OCI-LY1 (cell line): ENCODE data around the gene SLC38A3.

Experiments
- H2AFZ ChIP-seq: fragments of 200-600 bp; sonication (generic), shearing (Covaris generic); 2 replicates; pipeline ENCODE4 v1.6.0; 2014; ENCODE audit warnings: antibody characterized with exemption, mild to moderate bottlenecking, low read length
- H3F3A ChIP-seq: fragments of 200-600 bp; sonication (generic), shearing (Covaris generic); 2 replicates; pipeline ENCODE4 v1.6.0; 2014; ENCODE audit warnings: mild to moderate bottlenecking, antibody characterized with exemption, low read length, moderate library complexity; ENCODE audit not compliant: insufficient read depth
- H3K27ac ChIP-seq: fragments of 200-600 bp; sonication (generic); 2 replicates; pipeline ENCODE4 v1.5.1; 2014; ENCODE audit warnings: low read length, mixed run types, mild to moderate bottlenecking, low read depth; ENCODE audit not compliant: poor library complexity, severe bottlenecking
- H3K27me3 ChIP-seq: fragments of 200-600 bp; sonication (generic); 2 replicates; pipeline ENCODE4 v1.6.0; 2014; ENCODE audit warnings: antibody characterized with exemption, mild to moderate bottlenecking, low read length, moderate library complexity; ENCODE audit not compliant: insufficient read depth
- H3K36me3 ChIP-seq: fragments of 200-600 bp; sonication (generic); 2 replicates; pipeline ENCODE4 v1.6.1; 2014; ENCODE audit warnings: mild to moderate bottlenecking, antibody characterized with exemption, low read length, moderate library complexity, mixed read lengths; ENCODE audit not compliant: insufficient read depth
- H3K4me1 ChIP-seq: fragments of 200-600 bp; sonication (generic); 2 replicates; pipeline ENCODE4 v1.5.1; 2014; ENCODE audit warnings: mild to moderate bottlenecking, low read length, moderate library complexity; ENCODE audit not compliant: insufficient read depth, severe bottlenecking
- H3K4me2 ChIP-seq: fragments of 200-600 bp; sonication (generic), shearing (Covaris generic); 2 replicates; pipeline ENCODE4 v1.6.1; 2014; ENCODE audit warnings: low read length
- H3K4me3 ChIP-seq: fragments of 200-600 bp; sonication (generic); 2 replicates; pipeline ENCODE4 v1.5.1; 2014; ENCODE audit warnings: low read length, low read depth, mild to moderate bottlenecking, mixed read lengths; ENCODE audit not compliant: poor library complexity, severe bottlenecking
- H3K79me2 ChIP-seq: fragments of 200-600 bp; shearing (Covaris generic); 2 replicates; pipeline ENCODE4 v1.6.1; 2016; ENCODE audit warnings: mixed run types, low read length, mixed read lengths; ENCODE audit not compliant: insufficient read depth
- H3K9ac ChIP-seq: fragments of 200-600 bp; sonication (generic), shearing (Covaris generic); 2 replicates; pipeline ENCODE4 v1.6.1; 2014; ENCODE audit warnings: mild to moderate bottlenecking, low read length, mixed read lengths
- H3K9me2 ChIP-seq: fragments of 200-600 bp; sonication (generic), shearing (Covaris generic); 2 replicates; pipeline ENCODE4 v1.6.1; 2014; ENCODE audit warnings: low read depth, mild to moderate bottlenecking, low read length, mixed read lengths
- H3K9me3 ChIP-seq: fragments of 200-600 bp; shearing (Covaris generic); 2 replicates; pipeline ENCODE4 v1.6.1; 2014; ENCODE audit warnings: low read length, mixed read lengths
- H4K20me1 ChIP-seq: fragments of 200-600 bp; sonication (generic), shearing (Covaris generic); 2 replicates; pipeline ENCODE4 v1.6.0; 2016; ENCODE audit warnings: mild to moderate bottlenecking, low read length; ENCODE audit not compliant: insufficient read depth
- CTCF ChIP-seq: fragments of 200-600 bp; sonication (generic), shearing (Covaris generic); IDR thresholded peaks from 2 replicates; pipeline ENCODE4 v1.5.1; 2017; ENCODE audit warnings: mild to moderate bottlenecking, antibody characterized with exemption, low read length, moderate library complexity, mixed read lengths
- EZH2 ChIP-seq: fragments of 200-600 bp; sonication (generic), shearing (Covaris generic); IDR thresholded peaks from 2 replicates; pipeline ENCODE4 v1.8.0; 2017; ENCODE audit warnings: borderline replicate concordance, mixed run types, mild to moderate bottlenecking, antibody characterized with exemption, low read length, moderate library complexity, mixed read lengths

SLC38A3 gene

GRCh38 chr3:50163572-50164455 lies 41.3 kb upstream of the SLC38A3 start:
- TF ChIP-seq EZH2 = no peak
- H3K36me3 ChIP-seq = no peaks in the 10 kb centered on the region
- H3K4me2 ChIP-seq = no peak overlapping the region
- H3K9me3 ChIP-seq = no peaks in the 10 kb centered on the region
- no peak overlapping the region for H3K27ac ChIP-seq
- no peaks in the 10 kb centered on the region for H3K9me2 ChIP-seq
- H4K20me1 ChIP-seq = no peaks in the 10 kb centered on the region
- no peaks in the 10 kb centered on the region for H3F3A ChIP-seq
- no peak overlapping the region for H2AFZ ChIP-seq
- 0 out of 2 replicates have a peak, but pooled peaks cover 5% of the 10 kb centered on the region for H3K27me3 ChIP-seq
- H3K9ac ChIP-seq = no peak overlapping the region
- H3K79me2 ChIP-seq = no peaks in the 10 kb centered on the region
- no peak overlapping the region for H3K4me3 ChIP-seq
- H3K4me1 ChIP-seq = no peaks in the 10 kb centered on the region

GRCh38 chr3:50164481-50164880 lies 40.6 kb upstream of the SLC38A3 start:
- H4K20me1 ChIP-seq = no peaks in the 10 kb centered on the region
- no peak overlapping the region for H3K4me3 ChIP-seq
- H3K79me2 ChIP-seq = no peaks in the 10 kb centered on the region
- H3K27ac ChIP-seq = no peak overlapping the region
- H3K9me3 ChIP-seq = no peaks in the 10 kb centered on the region
- no peaks in the 10 kb centered on the region for H3K4me1 ChIP-seq
- H2AFZ ChIP-seq = no peak overlapping the region
- no peaks in the 10 kb centered on the region for H3K36me3 ChIP-seq
- no peaks in the 10 kb centered on the region for H3K9me2 ChIP-seq
- no peak overlapping the region for H3K9ac ChIP-seq
- no peak overlapping the region for H3K4me2 ChIP-seq
- 0 out of 2 replicates have a peak, but pooled peaks cover 5% of the 10 kb centered on the region for H3K27me3 ChIP-seq
- no peaks in the 10 kb centered on the region for H3F3A ChIP-seq
- TF ChIP-seq EZH2 = no peak
- no peak for TF ChIP-seq CTCF

GRCh38 chr3:50164984-50165909 lies 39.8 kb upstream of the SLC38A3 start:
- Histone ChIP-seq H3K4me2 (no peak overlapping the region), H3F3A (no peaks in the 10 kb centered on the region), H3K9ac (no peak overlapping the region), H3K27me3 (peaks cover 5% of the 10 kb centered on the region; the same call in 1 of the 2 replicates), H3K36me3 (no peaks in the 10 kb centered on the region), H4K20me1 (no peaks in the 10 kb centered on the region), H3K4me1 (no peaks in the 10 kb centered on the region), H3K27ac (no peak overlapping the region), H3K4me3 (no peak overlapping the region), H3K9me3 (no peaks in the 10 kb centered on the region), H3K9me2 (no peaks in the 10 kb centered on the region), H3K79me2 (no peaks in the 10 kb centered on the region), H2AFZ (no peak overlapping the region)
- TF ChIP-seq CTCF = no peak
- TF ChIP-seq EZH2 = no peak
